ENCODE data around the gene ABCA12.
"Not testable (repeated sequence)": the region's sequence is repeated elsewhere in the genome, so short reads cannot be mapped to it uniquely, and the experiment has no call there.

Gene ABCA12

GRCh38 chr2:215138479-215138878 lies at the start of gene ABCA12:
Gene ABCA12, minus strand, starts transcription at chr2:215138626. Its CDS starts 418 bp downstream, at chr2:215138208.
- DNase-seq = no peak

GRCh38 chr2:215188078-215188477 lies 49.7 kb upstream of the ABCA12 start:
- no peak for DNase-seq

GRCh38 chr2:215186021-215186420 lies 47.6 kb upstream of the ABCA12 start:
- DNase-seq = no peak

- DNase-seq = no peak
Observed at GRCh38 chr2:215178121-215178520, 39.7 kb upstream of the ABCA12 start.

- no peak for DNase-seq
Observed at GRCh38 chr2:215171796-215172195, 33.4 kb upstream of the ABCA12 start.

GRCh38 chr2:215171151-215171550 lies 32.7 kb upstream of the ABCA12 start:
- no peak for DNase-seq

GRCh38 chr2:215166505-215166904 lies 28.1 kb upstream of the ABCA12 start:
- DNase-seq = not testable (repeated sequence)

GRCh38 chr2:215163319-215163718 lies 24.9 kb upstream of the ABCA12 start:
- DNase-seq = not testable (repeated sequence)

GRCh38 chr2:215161301-215161829 lies 22.9 kb upstream of the ABCA12 start:
- no peak for DNase-seq

- DNase-seq = no peak
Observed at GRCh38 chr2:215160081-215160480, 21.7 kb upstream of the ABCA12 start.

GRCh38 chr2:215156453-215156852 lies 18.0 kb upstream of the ABCA12 start:
- DNase-seq = no peak

GRCh38 chr2:215149894-215150293 lies 11.5 kb upstream of the ABCA12 start:
- no peak for DNase-seq

GRCh38 chr2:215149486-215149885 lies 11.1 kb upstream of the ABCA12 start:
- no peak for DNase-seq

- no peak for DNase-seq
Observed at GRCh38 chr2:215149060-215149459, 10.6 kb upstream of the ABCA12 start.

- no peak for DNase-seq
Observed at GRCh38 chr2:215145611-215146010, 7.2 kb upstream of the ABCA12 start.

- DNase-seq = no peak
Observed at GRCh38 chr2:215144106-215144875, 5.9 kb upstream of the ABCA12 start.

GRCh38 chr2:215143458-215143857 lies 5.0 kb upstream of the ABCA12 start:
- DNase-seq = no peak

GRCh38 chr2:215141706-215142105 lies 3.3 kb upstream of the ABCA12 start:
- DNase-seq = no peak

- no peak for DNase-seq
Observed at GRCh38 chr2:215140166-215140707, 1.8 kb upstream of the ABCA12 start.

- no peak for DNase-seq
Observed at GRCh38 chr2:215137741-215138340, 585 bp downstream of the ABCA12 start.

- DNase-seq = no peak
Observed at GRCh38 chr2:215137329-215137686, 1.1 kb downstream of the ABCA12 start.

- no peak for DNase-seq
Observed at GRCh38 chr2:215136669-215137328, 1.6 kb downstream of the ABCA12 start.

GRCh38 chr2:215120401-215120800 lies 18.0 kb downstream of the ABCA12 start:
- no peak for DNase-seq

- DNase-seq = no peak
Observed at GRCh38 chr2:215119847-215120246, 18.6 kb downstream of the ABCA12 start.
